Activated CD4-positive, alpha-beta T cell treated with anti-CD3 and anti-CD28 coated beads, Interleukin-2, Interleukin-4, amounts not matched to agents 100 ng/mL and 50 ng/mL, durations not matched to agents 16 hours and 8 hours (primary cell): Measurements from ENCODE around the gene PACRG.

Experiments used
- DNase-seq: peaks from one replicate; pipeline ENCODE4 v3.0.0-alpha.2; 2020; ENCODE audit warnings: low spot score

PACRG gene

DNA sequence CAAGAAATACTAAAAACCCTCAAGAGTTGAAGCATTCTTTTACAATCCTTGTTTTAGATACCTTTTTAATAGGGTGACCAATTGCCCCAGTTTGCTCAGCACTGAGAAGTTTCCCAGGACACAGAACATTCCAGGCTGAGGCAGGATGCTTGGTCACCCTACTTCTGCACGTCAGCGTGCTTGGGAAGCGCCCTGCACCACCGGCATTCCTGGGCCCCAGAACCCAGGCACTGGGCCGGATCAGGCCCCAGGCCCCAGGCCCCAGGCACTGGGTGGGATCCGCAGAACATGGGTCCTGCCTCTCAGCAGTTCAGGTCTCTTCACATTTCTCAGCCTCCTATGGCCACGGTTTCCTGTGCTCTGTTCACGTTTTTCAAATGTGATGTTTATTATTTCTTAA lies 472.9 kb downstream of the PACRG start:
- DNase-seq, result no peak

DNA sequence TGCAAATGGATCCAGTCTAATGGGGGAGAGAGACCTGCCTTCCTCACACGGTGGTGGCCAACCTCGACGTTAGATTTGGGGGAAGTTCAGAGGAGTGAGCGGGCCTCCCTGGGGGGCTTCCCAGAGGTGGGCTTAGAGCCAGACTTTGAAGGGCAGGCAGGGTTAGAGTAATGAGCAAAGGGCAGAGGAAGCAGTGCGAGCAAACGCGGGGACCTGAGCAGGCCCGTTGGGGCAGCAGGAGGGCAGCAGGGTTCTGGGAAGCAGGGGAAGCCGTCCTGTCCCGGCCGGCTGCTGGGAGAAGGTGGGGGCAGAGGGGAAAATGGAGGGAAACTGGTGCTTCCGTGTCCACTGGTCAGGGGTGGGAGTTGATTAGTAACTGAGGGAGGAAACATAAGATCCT lies 474.1 kb downstream of the PACRG start:
- DNase-seq, result no peak

DNA sequence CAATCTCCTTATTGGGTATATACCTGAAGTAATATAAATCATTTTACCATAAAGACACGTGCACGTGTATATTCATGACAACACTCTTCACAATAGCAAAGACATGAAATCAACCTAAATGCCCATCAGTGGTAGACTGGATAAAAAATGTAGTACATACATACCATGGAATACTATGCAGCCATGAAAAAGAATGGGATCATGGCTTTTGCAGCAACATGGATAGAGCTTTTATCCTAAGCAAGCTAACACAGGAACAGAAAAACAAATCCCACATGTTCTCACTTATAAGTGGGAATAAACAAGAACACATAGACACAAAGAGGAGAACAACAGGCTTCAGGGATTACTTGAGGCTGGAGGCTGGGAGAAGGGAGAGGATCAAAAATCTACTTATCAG lies 478.4 kb downstream of the PACRG start:
- DNase-seq, result no peak

DNA sequence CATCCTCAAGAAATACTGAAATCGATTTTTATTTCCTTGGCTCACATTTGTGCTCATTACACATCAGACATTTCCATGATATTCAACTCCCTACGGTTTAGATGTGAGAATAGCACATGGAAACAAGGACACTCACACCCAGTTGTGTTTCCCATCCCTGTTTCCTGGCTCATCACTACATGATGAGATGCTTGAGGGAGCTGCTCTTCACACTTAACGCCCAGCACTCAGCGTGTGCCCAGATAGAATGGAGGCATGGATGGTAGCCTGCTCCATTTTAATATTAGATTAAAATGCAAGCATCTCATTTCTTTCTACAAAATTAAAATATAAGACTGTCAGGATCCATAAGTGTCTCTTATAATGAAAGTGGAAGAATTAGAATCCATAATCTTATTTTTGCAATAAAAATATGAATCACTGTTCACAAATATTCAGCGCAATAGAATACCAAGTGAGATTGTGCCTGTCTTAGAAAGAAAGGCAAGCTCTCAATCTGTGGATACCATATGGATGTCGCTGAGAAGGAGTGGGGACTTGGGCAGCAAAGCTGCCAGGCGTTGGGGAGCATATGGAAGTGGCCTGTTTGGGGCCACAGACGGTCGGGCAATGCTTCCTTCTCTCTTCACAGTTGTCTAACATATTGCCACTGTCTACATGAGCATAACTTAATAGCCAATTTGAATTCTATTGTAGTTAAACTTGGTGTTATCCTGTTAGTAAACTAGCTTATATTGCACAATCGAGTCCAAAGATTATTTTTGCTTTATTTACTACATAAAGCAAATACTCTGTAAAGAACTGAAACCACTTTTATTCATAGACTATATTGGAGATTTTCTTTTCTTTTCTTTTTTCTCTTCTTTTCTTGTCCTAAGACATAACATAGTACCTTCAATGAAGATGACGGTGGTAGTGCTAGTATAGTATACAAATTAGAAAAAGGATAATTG lies 479.9 kb downstream of the PACRG start:
- no peak for DNase-seq

DNA sequence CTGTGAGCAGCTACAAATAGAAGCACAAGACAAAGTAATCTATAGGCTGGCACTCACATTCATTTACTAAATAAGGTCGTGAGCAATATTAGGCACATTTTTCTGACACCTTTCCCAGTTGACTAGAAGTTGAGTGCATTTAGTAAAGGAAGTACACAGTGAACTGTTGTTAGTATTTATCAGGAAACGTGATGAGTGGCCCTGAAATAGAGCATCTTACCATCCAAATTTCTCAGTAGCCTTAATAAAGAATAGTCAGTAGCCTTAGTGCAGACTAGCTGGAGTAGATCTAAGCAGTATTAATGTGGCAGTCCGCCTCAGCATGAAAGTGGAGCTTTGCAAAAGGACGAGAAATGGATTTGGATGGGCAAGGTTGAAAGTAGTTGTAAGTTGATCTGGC lies 481.2 kb downstream of the PACRG start:
- DNase-seq, result no peak

DNA sequence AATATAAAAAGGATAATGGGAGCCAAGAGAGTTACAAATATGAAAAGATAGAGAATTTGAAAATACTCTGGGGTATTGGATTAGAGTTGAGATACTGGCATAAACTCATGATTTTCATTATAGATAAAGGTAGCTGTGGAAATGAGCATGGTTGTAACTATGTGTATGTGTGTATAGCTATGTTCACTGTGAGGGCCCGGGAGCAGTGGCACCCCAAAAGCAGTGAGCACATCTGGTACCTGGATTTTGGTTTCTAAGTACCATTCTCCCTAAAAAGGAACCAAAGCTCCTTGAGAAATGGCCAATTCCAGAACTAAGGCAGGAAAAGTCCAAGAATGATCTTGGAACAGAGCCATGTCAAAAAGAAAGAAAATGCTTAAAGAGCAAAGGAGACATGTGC lies 484.3 kb downstream of the PACRG start:
- no peak for DNase-seq

DNA sequence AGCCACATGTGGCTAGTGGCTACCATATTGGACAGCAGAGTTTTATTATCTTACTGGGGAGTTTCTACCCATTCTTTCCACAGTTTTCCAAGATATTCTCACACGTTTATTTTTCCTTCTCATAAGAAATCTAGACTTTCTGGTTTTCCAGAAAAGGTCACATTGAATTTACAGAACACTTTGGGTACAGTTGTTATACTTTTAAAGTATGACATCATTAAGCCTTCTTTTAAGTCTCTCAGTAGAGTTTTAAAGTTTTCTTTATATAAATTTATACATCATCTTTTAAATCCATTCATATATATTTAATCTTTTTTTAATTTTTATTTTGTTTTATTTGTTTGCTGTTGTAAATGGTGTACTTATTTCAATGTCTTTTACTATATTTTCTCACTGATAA lies 486.5 kb downstream of the PACRG start:
- no peak for DNase-seq

DNA sequence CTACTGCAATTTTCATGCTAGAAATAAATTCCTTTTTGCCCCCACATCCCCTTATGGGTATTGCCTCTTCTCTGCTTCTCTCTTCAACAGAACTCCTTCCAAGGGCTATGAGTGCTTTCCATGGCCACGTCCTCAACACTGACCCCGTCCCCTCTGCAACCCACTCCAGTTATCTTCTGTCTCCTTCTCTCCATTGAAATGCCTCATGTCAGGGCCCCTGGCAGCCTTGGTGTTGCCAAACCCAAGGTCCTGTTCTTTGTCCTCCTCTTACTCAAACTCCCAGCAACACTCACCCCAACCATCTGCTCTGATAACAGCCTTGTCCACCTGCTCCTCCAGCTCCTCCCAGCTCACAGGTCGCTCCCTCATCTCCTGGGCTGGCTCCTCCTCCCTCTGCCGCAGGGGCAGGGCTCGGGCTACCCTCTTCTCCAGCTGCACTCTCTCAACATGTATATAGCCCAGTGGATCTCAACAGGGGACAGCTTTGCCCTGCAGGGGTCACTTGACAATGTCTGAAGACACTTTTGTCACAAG lies 490.7 kb downstream of the PACRG start:
- DNase-seq, result no peak

DNA sequence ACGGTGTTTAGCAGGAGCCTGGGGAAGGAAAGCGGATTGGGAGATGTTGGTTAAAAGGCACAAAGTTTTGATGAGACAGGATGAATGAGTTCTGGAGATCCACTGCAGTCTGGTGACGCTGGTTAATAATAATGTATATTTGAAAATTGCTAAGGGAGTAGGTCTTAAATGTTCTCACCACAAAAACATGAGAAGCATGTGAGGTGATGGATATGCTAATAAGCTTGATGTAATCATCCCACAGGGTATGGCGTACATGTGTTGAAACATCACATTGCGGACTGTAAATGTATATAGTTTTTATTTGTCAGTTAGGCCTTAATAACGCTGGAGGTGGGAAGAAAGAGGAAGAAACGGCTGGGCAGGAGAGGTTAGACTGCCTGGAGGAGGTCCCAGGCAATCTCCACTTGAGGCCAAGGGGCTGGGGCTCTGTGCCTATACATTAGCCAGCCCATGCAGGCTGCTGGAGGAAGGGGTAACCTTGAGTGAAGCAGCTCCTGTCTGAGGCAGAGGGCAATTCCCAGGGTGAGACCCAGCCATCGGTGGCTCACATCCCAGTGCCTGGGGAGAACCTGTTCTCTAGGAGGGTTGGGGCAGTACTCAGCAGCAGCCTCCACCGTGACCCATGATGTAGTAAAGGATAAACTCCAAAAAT lies 498.5 kb downstream of the PACRG start:
- no peak for DNase-seq

DNA sequence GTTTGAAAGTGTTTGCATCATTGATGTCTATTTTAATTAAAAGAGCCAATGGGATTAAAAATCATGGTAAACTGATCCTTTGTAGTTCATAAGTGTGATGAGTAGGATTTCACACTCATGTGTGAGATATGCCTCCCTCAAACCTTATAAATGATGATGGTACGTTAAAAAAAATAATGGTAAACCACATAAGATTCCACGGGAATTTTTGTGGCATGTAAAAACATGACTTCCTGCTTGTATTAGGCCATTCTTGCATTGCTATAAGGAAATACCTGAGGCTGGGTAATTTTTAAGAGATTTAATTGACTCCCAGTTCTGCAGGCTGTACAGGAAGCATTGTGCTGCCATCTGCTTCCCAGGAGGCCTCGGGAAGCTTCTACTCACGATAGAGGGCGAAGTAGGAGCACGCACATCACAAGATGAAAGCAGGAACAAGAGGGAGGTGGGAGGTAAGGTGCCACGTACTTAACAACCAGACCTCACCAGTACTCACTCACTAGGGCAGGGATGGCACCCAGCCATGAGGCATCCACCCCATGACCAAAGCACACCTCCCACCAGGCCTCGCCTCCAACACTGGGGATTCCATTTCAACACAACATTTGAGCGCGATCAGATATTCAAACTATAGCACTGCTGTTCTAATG lies 499.2 kb downstream of the PACRG start:
- no peak for DNase-seq

DNA sequence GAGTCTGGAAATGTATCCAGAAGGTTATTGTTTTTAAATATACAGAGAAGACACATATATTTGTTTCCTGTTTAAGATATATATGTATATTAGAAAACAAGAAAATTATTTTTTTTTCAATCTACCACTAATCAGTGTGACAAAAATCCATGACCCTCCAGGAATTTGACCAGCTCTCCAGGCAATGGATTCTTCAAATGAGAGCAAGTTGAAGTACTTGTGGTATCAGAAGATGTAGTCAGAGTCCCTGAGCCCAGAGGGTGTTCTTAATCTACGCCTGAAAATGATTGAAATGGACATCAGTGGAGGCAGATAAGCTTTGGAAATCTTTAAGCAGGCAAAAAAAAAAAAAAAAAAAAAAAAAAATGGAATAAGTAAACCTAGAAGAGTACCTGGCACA lies 500.3 kb downstream of the PACRG start:
- no peak for DNase-seq

DNA sequence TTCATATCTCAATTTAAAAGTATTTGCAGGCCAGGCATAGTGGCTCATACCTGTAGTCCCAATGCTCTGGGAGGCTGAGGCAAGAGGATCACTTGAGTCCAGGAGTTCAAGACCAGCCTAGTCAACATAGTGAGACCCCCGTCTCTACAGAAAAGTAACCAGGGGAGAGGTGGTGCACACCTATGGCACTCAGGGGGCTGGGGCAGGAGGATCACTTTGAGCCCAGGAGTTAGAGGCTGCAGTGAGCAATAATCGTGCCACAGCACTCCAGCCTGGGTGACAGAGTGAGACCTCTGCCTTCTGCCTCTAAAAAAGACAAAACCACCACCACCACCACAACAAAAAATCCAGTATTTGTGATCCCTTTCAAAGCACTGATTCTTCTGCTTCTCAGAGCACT lies 501.3 kb downstream of the PACRG start:
- no peak for DNase-seq

DNA sequence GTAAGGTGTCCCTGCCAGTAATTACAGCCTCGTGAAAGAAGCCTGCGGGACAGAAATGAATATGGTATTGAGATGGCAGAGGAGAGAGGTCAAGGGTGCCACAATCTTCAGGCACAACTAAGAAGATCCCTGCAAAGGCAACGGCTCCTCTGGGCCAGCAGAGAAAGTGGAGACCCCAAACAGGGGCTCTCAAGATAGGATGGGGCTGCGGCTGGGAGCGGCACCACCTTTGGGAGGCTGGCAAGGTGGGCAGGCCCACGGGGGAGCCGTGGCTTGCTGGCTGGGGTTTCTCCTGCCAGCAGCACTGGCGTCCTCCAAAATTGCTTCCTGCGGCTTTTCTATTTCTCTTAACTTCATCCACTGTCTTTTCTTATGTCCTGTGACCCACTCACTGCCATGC lies 503.1 kb downstream of the PACRG start:
- DNase-seq, result no peak

DNA sequence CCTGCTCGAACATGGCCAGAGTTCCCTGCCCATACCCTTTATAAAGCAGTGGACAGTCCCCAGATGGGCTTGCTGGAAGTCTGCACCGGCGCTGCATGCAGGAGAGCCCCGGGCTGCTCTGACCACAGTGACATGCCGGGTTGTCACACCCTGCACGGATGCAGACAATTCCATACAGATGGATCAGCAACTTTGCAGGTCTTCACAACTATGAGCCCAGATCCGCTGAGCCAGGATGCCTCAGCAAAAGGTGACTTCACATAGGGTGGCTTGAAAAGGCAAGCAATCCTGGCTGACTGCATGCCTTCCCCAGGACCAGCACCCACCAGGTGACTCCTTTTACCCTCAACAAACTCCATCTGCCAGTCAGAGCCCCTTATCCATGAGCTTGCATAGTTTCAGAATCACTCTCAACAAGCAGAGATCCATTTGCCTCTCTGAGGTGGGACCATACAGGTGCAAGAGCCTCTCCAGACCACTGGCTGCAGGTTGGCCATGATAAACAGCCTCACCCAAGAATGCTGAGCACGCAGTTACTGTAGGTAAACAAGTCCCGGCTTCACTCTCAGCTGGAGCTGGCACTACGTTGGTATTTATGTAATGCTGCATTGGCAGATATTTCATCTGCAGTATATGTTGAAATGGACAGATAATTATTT lies 503.7 kb downstream of the PACRG start:
- DNase-seq, result no peak

DNA sequence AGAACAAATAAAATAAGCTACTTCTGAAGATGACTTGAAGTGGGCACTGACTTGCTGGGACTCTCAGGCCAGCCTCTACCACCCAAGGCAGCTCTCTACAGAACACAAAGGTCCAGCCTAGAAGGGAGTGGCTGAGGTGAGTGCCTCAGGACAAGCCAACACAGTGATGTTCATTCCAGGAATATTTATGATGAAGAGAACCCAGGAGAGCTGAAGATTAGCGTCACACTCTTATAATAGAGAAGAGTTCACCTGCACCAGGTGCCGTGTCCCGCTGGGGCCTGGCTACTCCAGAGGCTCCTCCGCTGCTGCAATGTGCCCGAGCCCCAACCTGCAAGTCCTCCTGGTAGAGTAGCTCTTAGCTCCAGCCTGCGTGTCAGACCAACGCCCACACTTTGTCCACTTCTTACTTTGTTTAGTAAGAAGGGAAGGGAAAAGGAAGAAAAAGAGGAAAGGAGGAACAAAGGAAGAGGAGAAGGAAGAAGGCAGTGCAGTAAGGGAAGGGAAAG lies 504.3 kb downstream of the PACRG start:
- no peak for DNase-seq

DNA sequence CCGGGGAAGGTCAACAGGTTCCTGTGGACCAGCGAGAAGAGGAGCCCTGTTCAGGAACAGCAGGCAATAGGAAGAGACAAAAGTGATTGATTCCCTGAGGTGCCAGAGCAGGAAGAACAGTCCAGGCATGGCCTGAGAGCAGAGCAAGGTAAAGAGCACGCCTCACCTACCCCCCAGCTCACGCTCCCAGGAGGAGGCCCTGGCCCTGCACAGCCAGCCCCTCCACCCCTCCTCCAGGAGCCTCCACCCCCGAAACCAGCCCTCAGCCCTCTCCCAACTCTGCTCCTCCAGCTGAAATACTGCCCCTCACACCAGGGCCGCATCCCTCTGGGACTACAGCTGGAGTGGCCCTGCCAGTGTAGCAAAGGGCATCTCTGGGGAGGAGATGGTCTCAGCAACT lies 504.9 kb downstream of the PACRG start:
- no peak for DNase-seq

DNA sequence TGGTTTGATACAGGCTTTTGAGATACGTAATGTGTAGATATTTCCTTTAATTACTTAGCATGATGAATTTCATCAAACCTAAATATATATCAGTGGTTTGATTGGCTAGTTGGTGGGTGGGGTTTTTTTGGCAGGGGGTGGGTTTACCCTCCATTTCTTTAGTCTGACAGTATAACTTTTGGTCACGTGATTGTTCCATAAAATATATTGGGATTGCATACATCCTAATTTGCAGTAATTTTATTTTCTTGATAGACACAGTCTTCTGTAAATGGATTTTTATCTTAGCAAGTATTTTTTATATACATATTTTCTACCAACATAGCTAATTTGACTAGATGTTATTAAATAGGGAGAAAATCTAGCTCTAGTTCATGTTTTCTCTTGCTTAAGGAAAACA lies 509.3 kb downstream of the PACRG start:
- no peak for DNase-seq

DNA sequence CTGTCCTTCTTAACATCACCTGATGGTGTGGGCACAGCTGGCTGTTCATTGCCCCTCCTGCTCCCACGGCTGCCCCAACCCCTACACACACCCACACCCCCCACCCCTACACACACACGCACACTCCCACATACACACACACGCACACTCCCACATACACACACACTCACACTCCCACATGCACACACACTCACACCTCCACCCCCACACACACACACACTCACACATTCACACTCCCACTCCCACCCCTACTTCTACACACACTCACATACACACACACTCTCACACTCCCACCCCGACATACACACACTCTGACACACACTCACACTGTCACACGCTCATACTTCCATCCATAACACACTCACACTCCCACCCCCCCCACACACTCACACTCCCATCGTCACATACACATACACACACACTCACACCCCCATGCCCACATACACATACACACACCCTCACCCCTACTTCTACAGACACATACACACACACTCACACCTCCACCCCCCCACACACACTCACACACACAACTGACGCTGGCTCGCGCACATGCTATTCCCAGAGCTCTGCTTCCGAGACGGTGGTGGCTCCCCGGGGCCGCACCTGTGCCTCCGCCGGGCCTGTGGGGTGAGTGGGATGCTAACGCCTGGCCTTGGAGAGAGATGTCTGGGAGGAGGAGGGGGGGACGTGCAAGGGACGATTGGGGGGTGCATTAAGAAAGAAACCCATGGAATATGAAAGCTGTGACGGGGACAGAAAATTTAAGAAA lies 512.0 kb downstream of the PACRG start:
- no peak for DNase-seq

DNA sequence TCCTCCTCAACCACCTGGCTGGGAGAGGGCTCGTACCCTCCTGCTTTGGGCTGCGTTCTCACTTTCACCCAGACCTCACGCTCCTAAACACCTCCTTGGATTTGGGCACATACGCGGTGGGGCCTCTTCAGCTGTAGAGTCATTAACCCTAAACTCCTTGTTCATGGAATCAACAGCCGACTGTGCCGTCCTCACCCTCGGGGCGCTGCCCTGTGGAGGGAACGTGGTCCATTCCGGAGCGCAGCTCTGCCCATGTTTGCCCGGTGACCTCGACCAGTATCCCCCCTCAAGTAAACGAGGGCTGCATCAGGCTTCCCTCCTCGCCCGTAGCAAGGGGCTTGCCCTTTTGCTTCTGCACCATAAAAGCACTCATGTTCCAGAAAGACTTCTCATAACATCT lies 512.8 kb downstream of the PACRG start:
- DNase-seq, result no peak

DNA sequence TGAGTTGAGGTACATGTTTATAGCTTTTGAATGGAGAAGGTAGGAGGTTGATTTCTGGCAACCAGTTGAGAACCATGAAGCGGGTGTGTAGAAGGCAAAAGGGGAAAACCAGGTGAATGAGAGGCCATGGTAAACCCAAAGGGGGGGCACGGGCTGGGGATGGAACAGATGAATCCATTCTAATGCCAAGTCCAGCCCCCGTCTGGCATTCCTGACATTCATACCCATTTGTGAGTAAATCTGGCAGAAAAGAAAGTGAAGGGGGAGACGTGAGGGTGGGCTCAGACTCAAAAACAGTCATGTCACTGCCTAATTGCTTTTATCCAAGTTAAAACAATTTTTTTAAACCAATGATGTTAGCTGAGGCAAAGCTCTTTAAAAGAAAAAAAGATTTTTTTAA lies 513.9 kb downstream of the PACRG start:
- DNase-seq, result no peak

DNA sequence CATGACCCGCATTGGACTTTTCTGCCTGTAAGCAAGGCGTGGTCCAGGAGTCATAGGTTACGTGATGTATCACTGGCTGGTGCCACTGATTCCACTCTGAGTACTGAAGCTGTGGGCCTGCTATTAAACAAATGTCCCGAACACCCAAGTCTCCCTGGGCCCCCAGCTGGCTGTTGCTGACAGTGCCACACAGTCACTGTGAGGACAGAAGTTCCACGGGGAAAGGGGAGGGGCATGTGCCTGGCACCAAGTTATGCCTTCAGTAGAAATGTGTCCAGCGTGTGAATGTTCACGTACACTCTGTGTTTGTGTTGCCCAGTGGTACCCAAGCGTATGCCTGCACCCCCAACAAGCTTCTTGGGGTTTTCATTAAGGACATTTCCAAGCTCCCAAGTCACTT lies 515.3 kb downstream of the PACRG start:
- DNase-seq, result no peak
